CD4-positive, alpha-beta T cell treated with Interleukin-1 beta for 1 hour (primary cell): ENCODE data around the gene ST6GALNAC1.

Experiments used
- DNase-seq, 2 donors: peaks; one replicate each; pipeline ENCODE4 v3.0.0-alpha.2; 2020 to 2022

Gene ST6GALNAC1

DNA sequence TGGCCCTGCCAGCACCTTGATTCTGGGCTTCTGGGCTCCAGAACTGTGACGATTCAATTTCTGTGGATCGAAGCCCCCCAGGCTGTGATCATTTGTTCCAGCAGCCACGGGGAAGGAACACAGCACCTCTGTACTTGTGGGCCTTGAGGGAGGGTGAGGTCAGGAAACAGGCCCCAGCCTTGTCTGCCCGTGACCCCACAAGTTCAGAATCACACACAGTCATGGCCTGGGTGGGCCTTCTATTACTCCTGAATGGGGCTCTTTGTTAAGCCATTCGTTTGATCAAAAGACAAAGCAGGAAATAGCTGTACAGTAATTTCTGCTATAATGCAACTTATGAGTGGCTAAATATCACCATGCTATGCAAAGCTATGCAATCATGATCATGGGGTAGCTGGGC, 68.0 kb downstream of the ST6GALNAC1 start:
- no peak for DNase-seq
